Activated gamma-delta T cell (primary cell): Measurements from ENCODE around the gene TTC23L.
"Not testable (repeated sequence)": the region's sequence is repeated elsewhere in the genome, so short reads cannot be mapped to it uniquely, and the experiment has no call there.

Source experiments
- DNase-seq: peaks from one replicate; lab custom pipeline; 2025; lab: John Stamatoyannopoulos, UW

The TTC23L gene

GRCh38 chr5:34923256-34923655 lies 84.3 kb downstream of the TTC23L start:
- not testable (repeated sequence) for DNase-seq

- no peak for DNase-seq
These were observed 84.9 kb downstream of the TTC23L start for GRCh38 chr5:34923694-34924461.

DNA sequence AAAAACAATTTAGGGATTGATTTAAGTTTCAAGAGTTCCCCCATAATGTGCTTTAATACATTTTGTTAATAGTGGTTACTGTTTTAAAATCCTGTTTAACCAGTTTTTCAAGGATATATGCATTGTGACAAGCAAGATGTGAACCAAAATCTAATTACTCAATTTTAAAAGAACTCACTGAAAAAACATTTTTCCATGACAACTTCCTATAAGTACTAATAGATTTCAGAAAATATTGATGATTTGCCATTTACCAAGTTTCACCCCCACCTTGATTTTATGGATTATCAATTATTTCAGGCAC lies 85.5 kb downstream of the TTC23L start:
- DNase-seq = no peak

DNA sequence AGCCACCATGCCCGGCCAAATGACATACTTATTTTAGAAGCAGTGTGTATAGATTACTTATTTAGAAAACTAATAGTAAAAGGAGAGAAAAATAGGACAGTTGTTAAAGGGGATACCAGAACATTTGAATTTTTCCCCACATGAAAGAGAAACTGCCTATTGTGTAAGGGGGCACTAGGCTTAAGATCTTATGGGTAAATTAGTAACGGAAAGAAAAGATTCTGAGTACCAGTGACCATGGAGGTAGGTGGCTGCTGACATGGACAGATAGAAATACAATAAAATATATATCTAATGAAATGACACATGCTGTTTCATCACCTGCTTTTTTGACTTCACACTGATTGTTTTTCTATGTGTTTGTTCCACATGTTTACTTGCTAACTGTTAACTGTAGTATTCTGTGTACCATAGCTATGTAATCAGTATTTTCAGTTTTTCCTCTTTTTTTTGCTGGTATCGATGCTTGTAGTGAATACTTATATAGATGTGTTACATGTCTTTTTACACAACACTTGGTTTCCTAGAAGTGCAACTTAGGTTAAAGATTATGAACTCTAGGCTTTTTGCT lies 87.4 kb downstream of the TTC23L start:
- DNase-seq = no peak

- DNase-seq = no peak
These were observed 88.8 kb downstream of the TTC23L start for GRCh38 chr5:34927785-34928184.

GRCh38 chr5:34928267-34928666 lies 89.3 kb downstream of the TTC23L start:
- no peak for DNase-seq

GRCh38 chr5:34929134-34929719 lies 90.3 kb downstream of the TTC23L start, which contains the start of gene DNAJC21:
Gene DNAJC21, plus strand, starts transcription at chr5:34929559. Its CDS starts 261 bp downstream, at chr5:34929820.
- peak; percentile 94 for DNase-seq

GRCh38 chr5:34929720-34930461 lies 90.9 kb downstream of the TTC23L start:
- DNase-seq = peak; percentile 80

GRCh38 chr5:34930462-34930844 lies 91.5 kb downstream of the TTC23L start:
- no peak for DNase-seq

- DNase-seq = no peak
These were observed 91.9 kb downstream of the TTC23L start for GRCh38 chr5:34930870-34931269.

GRCh38 chr5:34932947-34933346 lies 94.0 kb downstream of the TTC23L start:
- no peak for DNase-seq

GRCh38 chr5:34941936-34942335 lies 103.0 kb downstream of the TTC23L start:
- DNase-seq = no peak

GRCh38 chr5:34944044-34944443 lies 105.1 kb downstream of the TTC23L start:
- DNase-seq = no peak

DNA sequence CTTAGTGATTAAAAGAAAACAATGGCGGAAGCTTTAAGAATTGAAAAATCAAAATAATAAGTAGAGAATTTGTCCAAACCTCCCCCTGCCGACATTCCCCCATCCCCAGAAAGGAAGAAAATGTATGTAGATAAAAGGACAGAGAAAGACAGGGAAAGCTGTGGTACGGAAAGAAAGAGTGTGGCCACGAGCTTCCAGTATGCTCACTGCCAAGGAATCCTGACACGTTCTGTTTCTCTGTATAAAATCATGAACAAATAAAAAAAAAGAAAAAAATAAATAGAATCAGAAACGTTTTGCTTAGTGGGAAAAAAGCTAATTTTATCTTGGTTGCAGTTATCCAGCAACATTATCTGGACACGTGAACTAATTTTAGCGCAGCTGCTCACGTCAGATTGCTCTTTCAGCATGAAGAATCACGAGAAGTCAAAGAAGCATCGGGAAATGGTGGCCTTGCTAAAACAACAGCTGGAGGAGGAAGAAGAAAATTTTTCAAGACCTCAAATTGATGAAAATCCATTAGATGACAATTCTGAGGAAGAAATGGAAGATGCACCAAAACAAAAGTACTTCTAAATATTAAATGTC lies 105.6 kb downstream of the TTC23L start:
- no peak for DNase-seq
